AG10803 (cell line): ENCODE results near the gene H2BK1.

Experiments
- DNase-seq: peaks from one replicate; pipeline ENCODE4 v3.0.0; 2010; ENCODE audit warnings: low read depth
- H3K4me3 ChIP-seq: 2 replicates; pipeline ENCODE4 v1.5.1; 2011; ENCODE audit warnings: mild to moderate bottlenecking, low read length, control low read depth
- TF ChIP-seq, protein P1 (sequence below): conservative IDR thresholded peaks from 2 replicates; pipeline ENCODE4 v1.5.1; 2011; ENCODE audit warnings: mild to moderate bottlenecking, low read length, control low read depth, inconsistent platforms

The H2BK1 gene

DNA sequence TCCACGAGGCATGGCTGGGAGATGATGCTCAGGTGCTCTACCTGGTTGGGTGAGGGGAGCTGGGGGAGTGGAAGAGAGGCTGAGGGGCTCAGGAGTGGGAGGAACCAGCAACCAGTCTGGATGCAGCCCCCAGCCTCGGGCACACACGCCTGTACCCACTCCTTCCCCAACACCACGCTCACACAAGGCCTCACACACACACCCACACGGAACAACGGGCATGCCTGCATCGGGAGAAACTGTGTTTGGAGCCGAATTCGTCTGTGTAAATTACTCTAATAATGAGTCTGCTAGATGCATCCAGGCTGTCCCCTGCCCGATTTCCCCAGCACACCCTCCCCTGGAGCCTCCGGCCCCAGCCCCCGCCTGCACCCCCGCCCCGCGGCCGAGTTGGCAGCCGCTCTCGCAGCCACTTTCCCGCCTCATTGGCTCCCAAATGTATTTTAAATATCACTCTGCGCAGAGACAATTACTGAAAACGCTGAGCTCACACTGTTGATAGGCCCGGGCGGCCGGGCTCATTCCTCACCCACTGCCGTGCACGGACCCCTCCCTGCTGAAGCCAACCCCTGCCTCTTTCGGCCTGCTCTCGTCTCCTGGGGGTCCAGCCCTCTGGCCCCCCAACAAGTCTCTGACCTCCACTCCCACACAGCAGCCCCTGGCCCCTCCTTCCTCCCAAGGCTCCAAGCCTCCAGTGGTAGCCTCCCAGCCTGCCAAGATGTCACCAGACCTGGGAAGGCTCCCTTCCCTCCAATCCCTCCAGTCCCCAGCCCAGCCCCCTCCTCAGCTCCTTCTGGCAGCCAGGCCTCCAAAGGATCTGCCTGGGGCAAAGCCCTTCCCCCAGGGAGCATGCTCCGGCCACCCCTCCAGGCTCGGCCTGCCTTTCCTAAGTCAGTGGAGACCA is 11.1 kb downstream of the H2BK1 start:
- H3K4me3 ChIP-seq, result no peak overlapping the region
- TF ChIP-seq, protein P1, sequence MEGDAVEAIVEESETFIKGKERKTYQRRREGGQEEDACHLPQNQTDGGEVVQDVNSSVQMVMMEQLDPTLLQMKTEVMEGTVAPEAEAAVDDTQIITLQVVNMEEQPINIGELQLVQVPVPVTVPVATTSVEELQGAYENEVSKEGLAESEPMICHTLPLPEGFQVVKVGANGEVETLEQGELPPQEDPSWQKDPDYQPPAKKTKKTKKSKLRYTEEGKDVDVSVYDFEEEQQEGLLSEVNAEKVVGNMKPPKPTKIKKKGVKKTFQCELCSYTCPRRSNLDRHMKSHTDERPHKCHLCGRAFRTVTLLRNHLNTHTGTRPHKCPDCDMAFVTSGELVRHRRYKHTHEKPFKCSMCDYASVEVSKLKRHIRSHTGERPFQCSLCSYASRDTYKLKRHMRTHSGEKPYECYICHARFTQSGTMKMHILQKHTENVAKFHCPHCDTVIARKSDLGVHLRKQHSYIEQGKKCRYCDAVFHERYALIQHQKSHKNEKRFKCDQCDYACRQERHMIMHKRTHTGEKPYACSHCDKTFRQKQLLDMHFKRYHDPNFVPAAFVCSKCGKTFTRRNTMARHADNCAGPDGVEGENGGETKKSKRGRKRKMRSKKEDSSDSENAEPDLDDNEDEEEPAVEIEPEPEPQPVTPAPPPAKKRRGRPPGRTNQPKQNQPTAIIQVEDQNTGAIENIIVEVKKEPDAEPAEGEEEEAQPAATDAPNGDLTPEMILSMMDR, result no peak
- DNase-seq, result no peak

DNA sequence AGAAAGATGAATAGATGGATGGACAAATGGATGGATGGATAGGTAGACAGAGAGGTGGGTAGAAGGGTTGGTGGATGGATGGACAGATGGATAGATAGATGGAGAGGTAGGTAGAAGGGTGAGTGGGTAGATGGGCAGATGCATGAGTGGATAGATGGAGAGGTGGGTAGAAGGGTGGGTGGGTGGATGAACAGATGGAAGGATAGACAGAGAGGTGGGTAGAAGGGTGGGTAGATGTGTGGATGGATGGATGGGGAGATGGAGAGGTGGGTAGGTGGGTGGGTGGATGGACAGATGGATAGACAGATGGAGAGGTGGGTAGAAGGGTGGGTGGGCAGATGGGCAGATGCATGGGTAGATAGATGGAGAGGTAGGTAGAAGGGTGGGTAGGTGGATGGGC is 12.4 kb downstream of the H2BK1 start:
- TF ChIP-seq, protein P1, result no peak
- no peak overlapping the region for H3K4me3 ChIP-seq
- no peak for DNase-seq

DNA sequence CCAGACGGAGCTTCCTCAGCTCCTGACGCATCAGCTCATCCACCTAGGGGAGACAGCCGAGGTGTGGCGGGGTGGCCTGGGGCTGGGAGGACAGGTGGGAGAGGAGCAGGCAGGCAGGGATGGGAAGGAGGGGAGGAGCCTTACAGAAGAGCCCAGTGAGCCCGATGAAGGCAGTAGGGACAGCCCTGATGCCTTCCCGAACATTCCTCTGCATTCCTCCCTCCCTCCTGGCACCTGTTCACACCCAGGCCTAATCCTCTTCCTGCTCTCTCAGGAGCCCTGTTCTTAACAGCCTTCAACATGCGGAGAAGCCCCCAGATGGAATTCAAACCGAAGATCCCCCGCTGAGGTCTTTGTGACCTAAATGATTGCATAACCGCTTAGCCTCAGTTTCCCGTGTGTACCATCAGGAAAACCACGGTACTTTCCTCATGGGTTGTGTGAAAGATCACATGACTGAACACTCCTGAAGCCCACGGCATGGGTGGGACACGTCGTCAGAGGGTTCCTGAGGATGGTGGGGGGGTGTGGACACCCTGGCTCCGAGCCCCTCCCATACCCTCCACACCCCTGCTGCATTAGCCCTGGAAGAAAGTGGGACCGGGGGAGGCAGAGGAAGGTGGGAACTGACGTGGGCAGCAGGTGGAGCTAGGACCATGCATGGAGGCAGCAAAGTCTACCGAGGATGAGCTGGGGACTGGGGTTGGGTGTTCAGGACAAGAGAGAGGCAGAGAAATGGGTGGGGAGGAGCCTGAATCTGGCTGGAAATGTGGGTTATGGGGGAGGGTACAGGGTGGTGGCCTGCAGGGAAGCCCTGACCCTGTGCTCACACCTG is 14.5 kb downstream of the H2BK1 start:
- TF ChIP-seq, protein P1, result no peak
- no peak overlapping the region for H3K4me3 ChIP-seq
- DNase-seq, result no peak

DNA sequence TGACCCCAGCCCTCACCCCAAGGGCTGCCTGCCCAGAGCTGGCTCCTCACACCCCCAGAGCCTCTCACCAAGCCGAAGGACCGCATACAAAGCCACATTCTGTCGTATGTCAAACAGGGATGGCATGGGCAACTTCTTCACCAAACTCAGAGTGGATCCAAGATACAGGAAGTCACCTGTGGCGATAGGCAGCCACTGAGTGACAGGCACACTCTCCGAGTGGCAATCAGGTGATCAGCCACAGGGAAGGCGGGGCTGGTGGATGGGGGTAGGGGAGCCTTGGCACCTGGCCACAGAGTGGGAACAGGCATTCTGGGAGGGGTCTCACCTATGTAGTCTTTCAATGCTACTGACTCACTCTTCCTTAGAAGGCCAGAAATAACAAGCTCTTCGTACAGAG is 16.1 kb downstream of the H2BK1 start:
- DNase-seq, result no peak
- TF ChIP-seq, protein P1, result no peak
- no peak overlapping the region for H3K4me3 ChIP-seq

DNA sequence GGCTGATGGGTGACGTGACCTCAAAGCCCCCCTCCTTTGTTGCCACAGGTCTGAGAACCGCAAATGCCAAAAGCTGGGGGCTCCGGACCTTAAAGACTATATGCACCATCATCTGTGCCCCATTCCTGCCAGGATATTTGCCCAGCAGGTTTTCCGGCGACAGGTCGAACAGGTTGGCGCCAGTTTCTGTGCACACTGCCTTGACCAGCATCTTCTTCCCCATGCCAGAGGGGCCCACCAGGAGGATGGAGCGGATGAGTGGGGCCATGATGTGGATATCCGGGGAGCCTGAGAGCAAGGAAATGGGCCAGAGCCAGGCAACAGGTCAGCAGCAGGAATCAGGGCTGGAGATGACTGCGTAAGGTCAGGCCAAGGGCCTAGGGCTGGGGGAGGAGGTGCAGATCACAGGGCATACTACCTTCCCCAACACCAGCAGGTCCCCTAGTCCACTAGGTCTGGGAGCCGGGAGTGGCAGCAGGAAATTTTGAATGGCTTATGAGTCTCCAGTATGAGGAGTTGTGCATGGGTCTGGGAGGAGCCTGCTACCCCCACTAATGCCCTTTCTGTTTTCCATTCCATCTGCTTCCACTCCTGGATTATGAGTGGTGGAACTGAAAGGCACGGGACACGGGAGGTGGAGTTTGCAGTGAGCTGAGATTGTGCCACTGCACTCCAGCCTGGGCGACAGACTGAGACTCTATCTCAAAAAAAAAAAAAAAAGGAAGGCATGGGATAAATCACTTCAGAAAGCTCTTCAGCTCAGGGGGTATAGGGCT is 16.9 kb downstream of the H2BK1 start:
- DNase-seq, result no peak
- H3K4me3 ChIP-seq, result no peak overlapping the region
- TF ChIP-seq, protein P1, result no peak

DNA sequence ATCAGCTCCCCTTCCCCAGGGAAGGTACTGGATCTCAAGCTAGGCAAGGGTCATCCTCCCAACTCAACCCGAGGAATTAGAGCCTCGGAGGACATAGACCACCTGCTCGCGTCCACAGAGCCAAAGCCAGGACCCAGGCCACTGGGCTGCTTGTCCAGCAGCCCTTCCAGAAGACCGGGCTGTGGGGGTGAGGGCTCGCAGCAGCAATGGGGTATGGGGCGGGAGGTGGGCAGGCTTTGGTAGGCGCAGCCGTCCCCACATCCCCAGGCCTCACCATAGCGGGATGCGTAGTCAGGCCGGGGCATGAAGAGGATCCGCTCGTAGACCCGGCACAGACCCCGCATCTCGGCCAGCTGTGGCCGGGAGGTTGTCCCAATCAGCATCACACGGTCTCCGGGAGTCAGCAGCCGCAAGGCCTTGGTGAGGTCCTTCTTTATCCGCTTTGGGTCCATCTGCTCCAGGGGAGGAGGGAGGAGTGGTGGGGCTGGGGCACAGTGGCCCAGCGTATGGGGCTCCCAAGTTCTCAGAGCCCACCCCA is 18.2 kb downstream of the H2BK1 start:
- no peak overlapping the region for H3K4me3 ChIP-seq
- TF ChIP-seq, protein P1, result no peak
- DNase-seq, result no peak
